HFFc6 (cell line): Measurements from ENCODE around the gene VHLL. TPM values are rescaled to one million over a fixed set of nuclear protein-coding genes. Genes with fewer than 3 reads are reported as not detected.

Source experiments
- DNase-seq: peaks from one replicate; pipeline ENCODE4 v3.0.0-alpha.2; 2018
- H3K27ac Mint-ChIP-seq: 2 replicates; pipeline ENCODE4 v1.8.0; 2020; ENCODE audit warnings: mild to moderate bottlenecking, mixed read lengths
- H3K27me3 Mint-ChIP-seq: 2 replicates; pipeline ENCODE4 v1.8.0; 2021; ENCODE audit warnings: mild to moderate bottlenecking, moderate library complexity, mixed read lengths; ENCODE audit not compliant: insufficient read depth
- H3K36me3 Mint-ChIP-seq: 2 replicates; pipeline ENCODE4 v1.8.0; 2021; ENCODE audit warnings: low read depth, mixed read lengths
- H3K4me1 Mint-ChIP-seq: 2 replicates; pipeline ENCODE4 v1.8.0; 2020; ENCODE audit warnings: low read depth, mixed read lengths
- H3K4me3 Mint-ChIP-seq: 2 replicates; pipeline ENCODE4 v1.8.0; 2020; ENCODE audit warnings: mild to moderate bottlenecking, moderate library complexity, mixed read lengths
- H3K9me3 Mint-ChIP-seq: 2 replicates; pipeline ENCODE4 v1.8.0; 2020; ENCODE audit warnings: mild to moderate bottlenecking, mixed read lengths
- CTCF ChIP-seq: fragments of 200-600 bp; sonication (generic); IDR thresholded peaks from 2 replicates; pipeline ENCODE4 v1.5.0; 2021; ENCODE audit warnings: antibody characterized with exemption, mild to moderate bottlenecking
- total RNA-seq, 6 experiments: library from RNA; stranded (reverse); fragmentation: NEBNext Ultra II Directional; extraction: Animal tissue kit (Norgen Biotek cat#: 25700); gene quantifications; 2 replicates in 1 of 6; 3 replicates in 5 of 6; pipeline ENCODE4 v1.2.3, GENCODE V29; 2021

The VHLL gene
- total RNA-seq, 6 experiments from 2014 or later: not detected

- Mint-ChIP-seq H3K9me3 (no peaks in the 10 kb centered on the region), H3K27ac (peak within 1 kb of the TSS; percentile 75), H3K4me3 (peak within 1 kb of the TSS; percentile 90), H3K27me3 (peaks cover 6% of the 10 kb centered on the region), H3K4me1 (peaks cover 40% of the 10 kb centered on the region), H3K36me3 (peaks cover 11% of the 10 kb centered on the region)
- no peak for TF ChIP-seq CTCF
- DNase-seq: peak; percentile 99
Measured at GRCh38 chr1:156282479-156283222, 16.5 kb downstream of the VHLL start, which contains the start of gene SMG5. TSS of gene SMG5 (minus strand) at chr1:156282825. CDS start at chr1:156282680, 145 bp downstream.

- Mint-ChIP-seq H3K36me3 (peaks cover 19% of the 10 kb centered on the region), H3K4me1 (peaks cover 40% of the 10 kb centered on the region), H3K27me3 (peaks cover 6% of the 10 kb centered on the region), H3K9me3 (no peaks in the 10 kb centered on the region), H3K27ac (peak overlapping the region; percentile 75), H3K4me3 (peak overlapping the region; percentile 90)
- TF ChIP-seq CTCF: no peak
- DNase-seq: no peak
Measured at GRCh38 chr1:156281693-156282478, 17.2 kb downstream of the VHLL start.

- peak; percentile 30; the same call in 1 of the 2 replicates for TF ChIP-seq CTCF
- peak; percentile 77 for DNase-seq
- H3K9me3 Mint-ChIP-seq: no peaks in the 10 kb centered on the region
- peaks cover 40% of the 10 kb centered on the region for H3K4me1 Mint-ChIP-seq
- H3K27ac Mint-ChIP-seq: peak overlapping the region; percentile 75
- peak overlapping the region; percentile 90 for H3K4me3 Mint-ChIP-seq
- H3K27me3 Mint-ChIP-seq: peaks cover 6% of the 10 kb centered on the region
- peaks cover 19% of the 10 kb centered on the region for H3K36me3 Mint-ChIP-seq
Measured at GRCh38 chr1:156281281-156281680, 17.8 kb downstream of the VHLL start.

- Mint-ChIP-seq H3K27me3 (peaks cover 6% of the 10 kb centered on the region), H3K4me1 (peaks cover 37% of the 10 kb centered on the region), H3K4me3 (no peak overlapping the region), H3K9me3 (no peaks in the 10 kb centered on the region), H3K36me3 (peaks cover 23% of the 10 kb centered on the region), H3K27ac (peak overlapping the region; percentile 54; the same call in 1 of the 2 replicates)
- DNase-seq: no peak
- no peak for TF ChIP-seq CTCF
Measured at GRCh38 chr1:156279837-156280236, 19.3 kb downstream of the VHLL start.

GRCh38 chr1:156276966-156277381 lies 22.1 kb downstream of the VHLL start:
- H3K36me3 Mint-ChIP-seq: peaks cover 42% of the 10 kb centered on the region
- no peak overlapping the region for H3K4me3 Mint-ChIP-seq
- no peak overlapping the region for H3K27ac Mint-ChIP-seq
- H3K27me3 Mint-ChIP-seq: 0 out of 2 replicates have a peak, but pooled peaks cover 1% of the 10 kb centered on the region
- peaks cover 20% of the 10 kb centered on the region for H3K4me1 Mint-ChIP-seq
- no peaks in the 10 kb centered on the region for H3K9me3 Mint-ChIP-seq
- TF ChIP-seq CTCF: no peak
- no peak for DNase-seq
